ENCODE measurements around the gene LETMD1.

Gene LETMD1, protein sequence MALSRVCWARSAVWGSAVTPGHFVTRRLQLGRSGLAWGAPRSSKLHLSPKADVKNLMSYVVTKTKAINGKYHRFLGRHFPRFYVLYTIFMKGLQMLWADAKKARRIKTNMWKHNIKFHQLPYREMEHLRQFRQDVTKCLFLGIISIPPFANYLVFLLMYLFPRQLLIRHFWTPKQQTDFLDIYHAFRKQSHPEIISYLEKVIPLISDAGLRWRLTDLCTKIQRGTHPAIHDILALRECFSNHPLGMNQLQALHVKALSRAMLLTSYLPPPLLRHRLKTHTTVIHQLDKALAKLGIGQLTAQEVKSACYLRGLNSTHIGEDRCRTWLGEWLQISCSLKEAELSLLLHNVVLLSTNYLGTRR

DNA sequence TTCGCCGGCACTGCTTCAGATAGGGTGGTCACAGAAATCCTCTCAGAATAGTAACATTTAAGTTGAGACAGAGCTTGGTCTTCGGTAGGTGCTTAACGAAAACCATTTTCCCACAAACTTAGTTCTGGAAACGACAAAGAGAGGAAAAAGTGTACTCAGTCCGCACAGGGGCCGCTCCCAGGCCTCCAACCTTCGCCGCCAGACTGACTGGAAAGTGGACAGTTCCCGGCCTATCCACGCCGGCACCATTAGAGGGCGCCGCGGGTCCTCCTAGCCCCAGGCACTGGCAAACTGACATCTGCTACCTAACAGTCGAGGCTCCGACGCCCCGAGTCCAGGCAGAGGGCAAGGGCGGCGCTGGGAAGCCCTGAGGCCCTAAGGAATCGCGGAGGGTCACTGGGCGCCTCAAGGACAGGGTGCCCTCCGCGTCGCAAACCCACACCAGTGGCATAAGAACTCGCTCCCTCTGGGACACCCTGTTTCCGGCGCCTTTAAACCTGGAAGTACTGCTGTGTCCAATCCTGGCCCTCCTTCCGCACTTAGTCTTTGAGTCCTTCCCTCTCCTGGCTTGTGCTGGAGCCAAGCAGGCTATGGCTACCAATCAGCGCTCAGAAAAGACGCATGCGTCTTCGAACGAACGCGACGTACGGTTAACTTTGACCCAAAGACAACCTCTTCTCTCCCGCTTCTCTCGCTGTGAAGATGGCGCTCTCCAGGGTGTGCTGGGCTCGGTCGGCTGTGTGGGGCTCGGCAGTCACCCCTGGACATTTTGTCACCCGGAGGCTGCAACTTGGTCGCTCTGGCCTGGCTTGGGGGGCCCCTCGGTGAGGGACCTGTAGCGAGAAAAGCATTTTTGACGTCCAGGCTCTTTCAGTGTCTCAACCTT, at the start of gene LETMD1:
LETMD1 (plus strand) TSS at position 673 of the 886 bp plus-strand sequence; CDS start at position 703, 30 bp downstream.
- in situ Hi-C loops (cut with HindIII; ENCODE audit: low sequenced_read_pairs), result no loop called here

- in situ Hi-C loops (cut with HindIII; ENCODE audit: low sequenced_read_pairs), result no loop called here
These were observed 49.0 kb upstream of the LETMD1 start for GRCh38 chr12:50999093-50999492.

GRCh38 chr12:51000245-51000644, 47.9 kb upstream of the LETMD1 start:
- in situ Hi-C loops (cut with HindIII; ENCODE audit: low sequenced_read_pairs), result loop anchor here (25.0 kb wide), 1 partner anchor 213 kb away; no protein-coding TSS in a partner anchor

DNA sequence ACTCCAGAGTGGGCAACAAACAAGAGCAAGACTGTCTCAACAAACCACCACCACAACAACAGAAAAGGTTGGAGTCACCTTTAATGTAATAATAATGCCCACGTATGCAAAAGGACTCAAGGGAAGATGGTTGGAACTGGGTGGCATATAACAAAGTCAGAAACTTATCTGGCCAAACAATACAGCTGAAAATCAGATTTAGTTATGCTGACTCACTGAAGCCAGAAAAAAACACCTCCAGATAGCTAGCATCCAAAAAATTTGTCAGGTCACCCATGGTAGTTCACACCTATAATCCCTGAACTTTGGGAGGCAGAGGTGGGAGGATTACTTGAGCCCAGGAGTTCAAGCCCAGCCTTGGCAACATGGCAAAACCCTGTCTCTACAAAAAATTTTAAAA, 46.3 kb upstream of the LETMD1 start:
- in situ Hi-C loops (cut with HindIII; ENCODE audit: low sequenced_read_pairs), result loop anchor here (25.0 kb wide), 1 partner anchor 214 kb away; no protein-coding TSS in a partner anchor

GRCh38 chr12:51004504-51004903, 43.6 kb upstream of the LETMD1 start:
- in situ Hi-C loops (cut with HindIII; ENCODE audit: low sequenced_read_pairs), result loop anchor here (25.0 kb wide), 1 partner anchor 217 kb away; no protein-coding TSS in a partner anchor

- in situ Hi-C loops (cut with HindIII; ENCODE audit: low sequenced_read_pairs), result loop anchor here (25.0 kb wide), 1 partner anchor 218 kb away; no protein-coding TSS in a partner anchor
These were observed 43.1 kb upstream of the LETMD1 start for GRCh38 chr12:51005030-51005429.

DNA sequence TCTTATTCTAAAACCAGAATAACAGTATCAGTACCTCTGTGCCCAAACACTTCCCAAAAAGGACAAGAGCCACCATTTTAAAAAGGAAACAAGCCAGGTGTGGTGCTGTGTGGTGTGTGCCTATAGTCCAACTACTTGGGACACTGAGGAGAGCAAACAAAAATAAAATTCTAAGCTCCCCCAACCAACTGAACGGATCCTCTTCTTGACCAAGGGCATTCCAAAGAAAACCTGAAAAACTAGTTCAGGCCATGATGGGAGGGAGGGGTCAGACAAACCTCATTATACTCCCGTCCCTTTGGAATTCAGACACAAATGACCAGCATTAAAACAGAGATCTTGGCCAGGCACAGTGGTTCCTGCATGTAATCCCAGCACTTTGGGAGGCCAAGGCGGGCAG, 42.5 kb upstream of the LETMD1 start:
- in situ Hi-C loops (cut with HindIII; ENCODE audit: low sequenced_read_pairs), result loop anchor here (25.0 kb wide), 1 partner anchor 218 kb away; no protein-coding TSS in a partner anchor

GRCh38 chr12:51008329-51009055, 39.6 kb upstream of the LETMD1 start:
- in situ Hi-C loops (cut with HindIII; ENCODE audit: low sequenced_read_pairs), result loop anchor here (25.0 kb wide), 1 partner anchor 221 kb away; no protein-coding TSS in a partner anchor

GRCh38 chr12:51009056-51009440, 39.1 kb upstream of the LETMD1 start:
- in situ Hi-C loops (cut with HindIII; ENCODE audit: low sequenced_read_pairs), result loop anchor here (25.0 kb wide), 1 partner anchor 222 kb away; no protein-coding TSS in a partner anchor

GRCh38 chr12:51011955-51012354, 36.2 kb upstream of the LETMD1 start:
- in situ Hi-C loops (cut with HindIII; ENCODE audit: low sequenced_read_pairs), result loop anchor here (25.0 kb wide), 1 partner anchor 225 kb away; no protein-coding TSS in a partner anchor

DNA sequence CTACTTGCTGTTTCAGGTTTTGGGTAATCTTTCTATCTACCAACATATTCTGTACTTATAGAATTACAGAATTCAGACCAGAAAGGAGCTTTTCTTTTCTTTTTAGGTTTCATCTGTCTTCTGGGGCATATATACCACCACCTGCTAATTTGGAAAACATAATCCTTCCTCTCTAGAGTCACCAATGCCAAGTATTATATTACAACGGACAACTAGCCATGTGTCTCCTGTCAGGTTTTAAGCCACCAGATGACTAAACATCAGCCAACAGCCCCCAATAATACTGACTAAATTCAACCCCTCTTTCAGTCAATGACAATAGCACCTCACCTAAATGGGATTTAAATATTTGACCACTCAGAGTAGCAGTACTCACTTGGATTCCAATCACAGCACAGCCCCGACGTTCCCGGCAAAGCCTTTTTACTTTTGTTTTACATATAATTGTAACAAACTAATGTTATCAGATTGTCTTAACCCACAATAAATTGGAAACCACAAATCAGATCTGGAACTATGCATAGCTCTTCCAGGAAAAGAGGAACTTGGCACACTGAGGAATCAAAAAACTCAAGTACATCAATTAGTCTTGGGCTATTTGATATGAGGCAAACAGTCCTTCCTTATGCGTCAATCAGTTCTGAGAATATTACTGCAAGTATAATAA, 35.4 kb upstream of the LETMD1 start:
- in situ Hi-C loops (cut with HindIII; ENCODE audit: low sequenced_read_pairs), result loop anchor here (25.0 kb wide), 1 partner anchor 225 kb away; no protein-coding TSS in a partner anchor

- in situ Hi-C loops (cut with HindIII; ENCODE audit: low sequenced_read_pairs), result loop anchor here (25.0 kb wide), 1 partner anchor 226 kb away; no protein-coding TSS in a partner anchor
These were observed 34.7 kb upstream of the LETMD1 start for GRCh38 chr12:51013441-51013840.

GRCh38 chr12:51014467-51014866, 33.7 kb upstream of the LETMD1 start:
- in situ Hi-C loops (cut with HindIII; ENCODE audit: low sequenced_read_pairs), result loop anchor here (25.0 kb wide), 1 partner anchor 227 kb away; no protein-coding TSS in a partner anchor

- in situ Hi-C loops (cut with HindIII; ENCODE audit: low sequenced_read_pairs), result loop anchor here (25.0 kb wide), 1 partner anchor 230 kb away; no protein-coding TSS in a partner anchor
These were observed 30.7 kb upstream of the LETMD1 start for GRCh38 chr12:51017452-51017851.

- in situ Hi-C loops (cut with HindIII; ENCODE audit: low sequenced_read_pairs), result loop anchor here (25.0 kb wide), 1 partner anchor 232 kb away; no protein-coding TSS in a partner anchor
These were observed 29.2 kb upstream of the LETMD1 start for GRCh38 chr12:51018956-51019355.

- in situ Hi-C loops (cut with HindIII; ENCODE audit: low sequenced_read_pairs), result loop anchor here (5.0 to 25.0 kb wide), 3 partner anchors 42 to 233 kb away; no protein-coding TSS in a partner anchor
These were observed 28.2 kb upstream of the LETMD1 start for GRCh38 chr12:51019927-51020326.

DNA sequence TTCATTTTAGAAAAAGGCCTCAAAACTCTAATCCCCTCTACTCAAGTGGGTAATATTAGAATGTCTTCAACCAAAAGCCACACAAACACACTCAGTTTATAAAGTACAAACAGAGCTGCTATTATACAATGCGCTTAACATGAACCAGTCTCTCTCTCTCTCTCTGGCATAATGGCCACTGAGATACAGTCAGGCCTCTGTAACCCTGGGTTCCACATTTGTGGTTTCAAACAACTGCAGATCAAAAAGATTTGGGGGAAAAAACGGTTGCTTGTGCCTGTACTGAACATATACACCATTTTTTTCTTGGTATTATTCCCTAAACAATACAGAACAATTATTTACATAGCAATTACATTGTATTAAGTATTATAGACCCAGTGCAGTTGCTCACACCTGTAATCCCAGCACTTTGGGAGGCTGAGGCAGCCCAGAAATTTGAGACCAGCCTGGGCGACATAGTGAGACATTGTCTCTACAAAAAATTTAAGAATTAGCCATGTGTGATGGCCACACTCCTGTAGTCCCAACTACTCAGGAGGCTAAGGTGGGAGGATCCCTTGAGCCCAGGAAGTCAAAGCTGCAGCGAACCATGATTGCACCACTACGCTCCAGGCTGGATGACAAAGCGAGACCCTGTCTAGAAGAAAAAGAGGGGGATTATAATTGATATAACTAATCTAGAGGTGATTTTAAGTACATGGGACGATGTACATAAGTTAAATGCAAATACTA, 27.5 kb upstream of the LETMD1 start:
- in situ Hi-C loops (cut with HindIII; ENCODE audit: low sequenced_read_pairs), result loop anchor here (5.0 to 25.0 kb wide), 3 partner anchors 42 to 233 kb away; no protein-coding TSS in a partner anchor

- in situ Hi-C loops (cut with HindIII; ENCODE audit: low sequenced_read_pairs), result loop anchor here (5.0 to 25.0 kb wide), 3 partner anchors 41 to 234 kb away; no protein-coding TSS in a partner anchor
These were observed 26.4 kb upstream of the LETMD1 start for GRCh38 chr12:51021694-51022093.
